Myocyte (in vitro differentiated cells): Measurements from ENCODE around the gene TACC2. TPM values are rescaled to one million over a fixed set of nuclear protein-coding genes. Genes with fewer than 3 reads are reported as not detected.
A peak's percentile ranks its signal among the peaks of the same experiment; 100 is the strongest.

Experiments
- DNase-seq: peaks from one replicate; pipeline ENCODE4 v3.0.0-alpha.2; 2012; ENCODE audit warnings: low read depth
- total RNA-seq: library from RNA; depleted of rRNA; stranded (reverse); fragments of >200 nt; gene quantifications from 2 replicates; pipeline ENCODE4 v1.2.3, GENCODE V29; 2014

The TACC2 gene
- total RNA-seq, 1 donor from 2014 or later, result 34.1 TPM

- DNase-seq, result no peak
These were observed 302.0 kb downstream of the TACC2 start for GRCh38 chr10:122290833-122291532.

GRCh38 chr10:122291739-122292138 is 302.8 kb downstream of the TACC2 start:
- no peak for DNase-seq

- peak; percentile 69 for DNase-seq
These were observed 303.4 kb downstream of the TACC2 start for GRCh38 chr10:122292376-122292775.

GRCh38 chr10:122293156-122293960 is 304.4 kb downstream of the TACC2 start:
- DNase-seq, result peak; percentile 51

- peak; percentile 90 for DNase-seq
These were observed 305.0 kb downstream of the TACC2 start for GRCh38 chr10:122293961-122294380.

- no peak for DNase-seq
These were observed 305.8 kb downstream of the TACC2 start for GRCh38 chr10:122294511-122295450.

GRCh38 chr10:122295451-122295809 is 306.5 kb downstream of the TACC2 start:
- DNase-seq, result no peak

GRCh38 chr10:122296363-122297120 is 307.6 kb downstream of the TACC2 start:
- no peak for DNase-seq

- no peak for DNase-seq
These were observed 308.6 kb downstream of the TACC2 start for GRCh38 chr10:122297583-122297982.

- no peak for DNase-seq
These were observed 309.2 kb downstream of the TACC2 start for GRCh38 chr10:122298206-122298597.

GRCh38 chr10:122298598-122299301 is 309.8 kb downstream of the TACC2 start:
- DNase-seq, result peak; percentile 85

GRCh38 chr10:122299423-122300075 is 310.6 kb downstream of the TACC2 start:
- DNase-seq, result no peak

GRCh38 chr10:122301055-122301810 is 312.3 kb downstream of the TACC2 start:
- DNase-seq, result peak; percentile 79

GRCh38 chr10:122301811-122302115 is 312.8 kb downstream of the TACC2 start:
- DNase-seq, result no peak

GRCh38 chr10:122302315-122302714 is 313.4 kb downstream of the TACC2 start:
- no peak for DNase-seq

- DNase-seq, result no peak
These were observed 314.5 kb downstream of the TACC2 start for GRCh38 chr10:122303271-122304053.
